ENCODE results near the gene STK38.

DNA sequence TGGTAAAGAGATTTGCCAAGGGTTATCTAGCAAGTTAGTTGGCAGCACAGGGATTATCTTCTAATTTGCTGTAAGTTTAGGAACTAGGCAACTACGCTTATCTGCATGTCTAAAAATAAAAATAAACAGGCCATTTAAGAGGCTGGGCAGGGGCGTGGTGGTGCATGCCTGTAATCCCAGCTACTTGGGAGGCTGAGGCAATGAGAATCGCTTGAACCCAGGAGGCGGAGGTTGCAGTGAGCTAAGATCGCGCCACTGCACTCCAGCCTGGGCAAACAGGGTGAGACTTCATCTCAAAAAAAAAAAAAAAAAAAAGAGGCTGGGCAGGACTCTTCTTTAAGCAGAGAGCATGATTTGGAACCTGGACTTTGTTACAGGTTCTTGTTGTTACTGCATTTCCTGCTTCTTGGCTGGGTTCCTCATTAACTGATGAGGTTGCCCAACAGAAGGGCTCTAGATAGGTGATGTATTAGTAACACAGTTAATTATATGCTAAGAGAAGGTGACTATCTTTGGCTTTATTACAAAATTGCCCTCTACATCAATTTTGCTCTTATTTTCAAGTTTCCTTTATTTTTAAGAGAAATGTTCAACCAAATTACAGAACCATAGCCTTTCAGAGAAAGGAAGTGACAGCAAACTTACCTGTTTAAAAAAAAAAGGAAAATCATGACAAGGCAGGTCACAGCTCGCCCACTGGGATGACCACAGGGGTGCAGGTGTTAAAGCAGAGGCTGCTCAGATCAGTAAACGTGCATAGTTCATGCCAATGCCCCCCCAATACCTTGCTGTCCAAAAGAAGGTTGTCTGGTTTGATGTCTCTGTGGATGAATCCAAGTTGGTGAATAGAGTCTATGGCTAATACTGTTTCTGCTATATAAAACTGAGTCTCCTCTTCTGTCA is 32.5 kb downstream of the STK38 start:
- TF ChIP-seq, protein P1, sequence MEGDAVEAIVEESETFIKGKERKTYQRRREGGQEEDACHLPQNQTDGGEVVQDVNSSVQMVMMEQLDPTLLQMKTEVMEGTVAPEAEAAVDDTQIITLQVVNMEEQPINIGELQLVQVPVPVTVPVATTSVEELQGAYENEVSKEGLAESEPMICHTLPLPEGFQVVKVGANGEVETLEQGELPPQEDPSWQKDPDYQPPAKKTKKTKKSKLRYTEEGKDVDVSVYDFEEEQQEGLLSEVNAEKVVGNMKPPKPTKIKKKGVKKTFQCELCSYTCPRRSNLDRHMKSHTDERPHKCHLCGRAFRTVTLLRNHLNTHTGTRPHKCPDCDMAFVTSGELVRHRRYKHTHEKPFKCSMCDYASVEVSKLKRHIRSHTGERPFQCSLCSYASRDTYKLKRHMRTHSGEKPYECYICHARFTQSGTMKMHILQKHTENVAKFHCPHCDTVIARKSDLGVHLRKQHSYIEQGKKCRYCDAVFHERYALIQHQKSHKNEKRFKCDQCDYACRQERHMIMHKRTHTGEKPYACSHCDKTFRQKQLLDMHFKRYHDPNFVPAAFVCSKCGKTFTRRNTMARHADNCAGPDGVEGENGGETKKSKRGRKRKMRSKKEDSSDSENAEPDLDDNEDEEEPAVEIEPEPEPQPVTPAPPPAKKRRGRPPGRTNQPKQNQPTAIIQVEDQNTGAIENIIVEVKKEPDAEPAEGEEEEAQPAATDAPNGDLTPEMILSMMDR (IDR thresholded peaks at IDR 0.05; ENCODE audit: low read length), result no peak
- no peak for TF ChIP-seq EZH2 (optimal IDR thresholded peaks at IDR 0.05; ENCODE audit: low read depth, low read length)
- no peak for TF ChIP-seq EZH2phosphoT487 (IDR thresholded peaks at IDR 0.05; ENCODE audit: low read length)
